SK-N-MC (cell line): ENCODE results near the gene GTF2A2.

Experiments
- FOXP2 ChIP-seq: optimal IDR thresholded peaks from 2 replicates; pipeline ENCODE3; 2011; ENCODE audit warnings: mild to moderate bottlenecking, moderate library complexity; ENCODE audit not compliant: insufficient read depth; ENCODE audit errors: extremely low read length, control extremely low read depth
- POLR2AphosphoS5 ChIP-seq: IDR thresholded peaks from 2 replicates; pipeline ENCODE4 v1.6.1; 2012; ENCODE audit warnings: mild to moderate bottlenecking, low read depth, low read length, borderline replicate concordance

- TF ChIP-seq POLR2AphosphoS5: no peak
- TF ChIP-seq FOXP2: no peak
Observed at GRCh38 chr15:59622289-59622688, 35.0 kb downstream of the GTF2A2 start.
